GM18868 (cell line): Measurements from ENCODE around the gene ZNF511.
"Not testable (repeated sequence)": the region's sequence is repeated elsewhere in the genome, so short reads cannot be mapped to it uniquely, and the experiment has no call there.

Experiments used
- ATAC-seq: cut with Tn5 transposase; IDR thresholded peaks from one replicate; pipeline ENCODE4 v1.9.1; 2021; ENCODE audit warnings: mild to moderate bottlenecking, moderate library complexity; ENCODE audit not compliant: unreplicated experiment

Gene ZNF511

GRCh38 chr10:133308421-133309099 lies at the start of gene ZNF511, which contains the start of gene TUBGCP2:
Gene ZNF511 (plus strand): TSS chr10:133308914. CDS start chr10:133308944, 30 bp downstream.
Gene TUBGCP2 (minus strand): TSS chr10:133308872. CDS start chr10:133302941, 5,931 bp downstream.
- peak; percentile 74 for ATAC-seq

- no peak for ATAC-seq
These were observed 49.1 kb upstream of the ZNF511 start for GRCh38 chr10:133259602-133259989.

- ATAC-seq = peak; percentile 62
These were observed 47.6 kb upstream of the ZNF511 start for GRCh38 chr10:133260895-133261725.

GRCh38 chr10:133261726-133262325 lies 46.9 kb upstream of the ZNF511 start:
- ATAC-seq = peak; percentile 49

GRCh38 chr10:133262696-133263095 lies 46.0 kb upstream of the ZNF511 start:
- no peak for ATAC-seq

- no peak for ATAC-seq
These were observed 45.0 kb upstream of the ZNF511 start for GRCh38 chr10:133263674-133264073.

- ATAC-seq = no peak
These were observed 44.3 kb upstream of the ZNF511 start for GRCh38 chr10:133264461-133264860.

- ATAC-seq = not testable (repeated sequence)
These were observed 43.7 kb upstream of the ZNF511 start for GRCh38 chr10:133265052-133265451.

- ATAC-seq = no peak
These were observed 42.5 kb upstream of the ZNF511 start for GRCh38 chr10:133266056-133266795.

- no peak for ATAC-seq
These were observed 41.4 kb upstream of the ZNF511 start for GRCh38 chr10:133267293-133267692.

- ATAC-seq = no peak
These were observed 40.9 kb upstream of the ZNF511 start for GRCh38 chr10:133267829-133268228.

- no peak for ATAC-seq
These were observed 40.2 kb upstream of the ZNF511 start for GRCh38 chr10:133268532-133268931.

- no peak for ATAC-seq
These were observed 39.3 kb upstream of the ZNF511 start for GRCh38 chr10:133269367-133269766.

GRCh38 chr10:133270204-133270603 lies 38.5 kb upstream of the ZNF511 start:
- no peak for ATAC-seq

GRCh38 chr10:133270773-133271297 lies 37.9 kb upstream of the ZNF511 start:
- no peak for ATAC-seq

GRCh38 chr10:133271521-133272300 lies 37.0 kb upstream of the ZNF511 start:
- no peak for ATAC-seq

- ATAC-seq = no peak
These were observed 36.3 kb upstream of the ZNF511 start for GRCh38 chr10:133272301-133272963.

- ATAC-seq = no peak
These were observed 35.7 kb upstream of the ZNF511 start for GRCh38 chr10:133272964-133273420.

GRCh38 chr10:133273534-133274143 lies 35.1 kb upstream of the ZNF511 start:
- no peak for ATAC-seq
